Measurements from ENCODE around the gene FAAP100. TPM values are rescaled to one million over a fixed set of nuclear protein-coding genes. Genes with fewer than 3 reads are reported as not detected.

FAAP100 gene
- polyA plus RNA-seq, 1 donor from 2014 or later: 56.3 TPM

- Histone ChIP-seq H3K36me3 (ENCODE audit: insufficient read depth, low read length) (no peaks in the 10 kb centered on the region), H3K79me2 (replicated peaks; ENCODE audit: insufficient read depth, low read length) (peaks cover 14% of the 10 kb centered on the region), H2AFZ (ENCODE audit: low read depth, low read length) (no peak overlapping the region), H3K4me3 (ENCODE audit: low read length) (no peak overlapping the region), H3K4me2 (ENCODE audit: low read length) (no peak overlapping the region), H3K9me3 (ENCODE audit: low read length) (no peaks in the 10 kb centered on the region), H3K9me2 (ENCODE audit: insufficient read depth, low read length) (no peaks in the 10 kb centered on the region), H3K9ac (ENCODE audit: low read length) (no peak overlapping the region), H3F3A (ENCODE audit: insufficient read depth, low read length, poor library complexity, severe bottlenecking) (no peaks in the 10 kb centered on the region), H4K20me1 (ENCODE audit: insufficient read depth) (no peaks in the 10 kb centered on the region), H3K27me3 (ENCODE audit: insufficient read depth, low read depth, low read length) (no peaks in the 10 kb centered on the region), H3K27ac (ENCODE audit: low read length) (no peak overlapping the region)
- TF ChIP-seq MXI1 (conservative IDR thresholded peaks at IDR 0.05; ENCODE audit: poor library complexity, severe bottlenecking): no peak
- no peak for TF ChIP-seq RAD21 (conservative IDR thresholded peaks at IDR 0.05)
- no peak for TF ChIP-seq CTCF (IDR thresholded peaks at IDR 0.05; ENCODE audit: poor library complexity, severe bottlenecking)
- TF ChIP-seq EZH2 (IDR thresholded peaks at IDR 0.05; ENCODE audit: borderline replicate concordance, insufficient read depth, low read length, poor library complexity, severe bottlenecking): no peak
- TF ChIP-seq EP300 (conservative IDR thresholded peaks at IDR 0.05; ENCODE audit: poor library complexity, severe bottlenecking): no peak
- TF ChIP-seq SMC3 (conservative IDR thresholded peaks at IDR 0.05; ENCODE audit: poor library complexity): no peak
- TF ChIP-seq TAF1 (IDR thresholded peaks at IDR 0.05; ENCODE audit: low read depth): no peak
- TF ChIP-seq REST (IDR thresholded peaks at IDR 0.05; ENCODE audit: borderline replicate concordance): no peak
- TF ChIP-seq POLR2AphosphoS5 (IDR thresholded peaks at IDR 0.05): no peak
These were observed 61.0 kb downstream of the FAAP100 start for GRCh38 chr17:81491181-81491581.

- Histone ChIP-seq H3K9ac (ENCODE audit: low read length) (peak overlapping the region; percentile 65), H3K79me2 (replicated peaks; ENCODE audit: insufficient read depth, low read length) (peaks cover 14% of the 10 kb centered on the region), H2AFZ (ENCODE audit: low read depth, low read length) (peak overlapping the region; percentile 36), H3K9me3 (ENCODE audit: low read length) (no peaks in the 10 kb centered on the region), H3K27ac (ENCODE audit: low read length) (peak overlapping the region; percentile 70), H4K20me1 (ENCODE audit: insufficient read depth) (no peaks in the 10 kb centered on the region), H3F3A (ENCODE audit: insufficient read depth, low read length, poor library complexity, severe bottlenecking) (no peaks in the 10 kb centered on the region), H3K36me3 (ENCODE audit: insufficient read depth, low read length) (no peaks in the 10 kb centered on the region), H3K4me3 (ENCODE audit: low read length) (peak overlapping the region; percentile 50), H3K27me3 (ENCODE audit: insufficient read depth, low read depth, low read length) (no peaks in the 10 kb centered on the region), H3K9me2 (ENCODE audit: insufficient read depth, low read length) (no peaks in the 10 kb centered on the region), H3K4me2 (ENCODE audit: low read length) (peak overlapping the region; percentile 69)
- TF ChIP-seq TAF1 (IDR thresholded peaks at IDR 0.05; ENCODE audit: low read depth) (no peak), MXI1 (conservative IDR thresholded peaks at IDR 0.05; ENCODE audit: poor library complexity, severe bottlenecking) (no peak), EZH2 (IDR thresholded peaks at IDR 0.05; ENCODE audit: borderline replicate concordance, insufficient read depth, low read length, poor library complexity, severe bottlenecking) (no peak), EP300 (conservative IDR thresholded peaks at IDR 0.05; ENCODE audit: poor library complexity, severe bottlenecking) (no peak), POLR2AphosphoS5 (IDR thresholded peaks at IDR 0.05) (no peak), RAD21 (conservative IDR thresholded peaks at IDR 0.05) (no peak), REST (IDR thresholded peaks at IDR 0.05; ENCODE audit: borderline replicate concordance) (no peak), CTCF (IDR thresholded peaks at IDR 0.05; ENCODE audit: poor library complexity, severe bottlenecking) (no peak), SMC3 (conservative IDR thresholded peaks at IDR 0.05; ENCODE audit: poor library complexity) (no peak)
These were observed 61.9 kb downstream of the FAAP100 start for GRCh38 chr17:81489998-81490992.
